Thoracic aorta (tissue), 2 donors: ENCODE measurements around the gene VGLL4. TPM values are rescaled to one million over a fixed set of nuclear protein-coding genes. Genes with fewer than 3 reads are reported as not detected.
"Not testable (repeated sequence)": the region's sequence is repeated elsewhere in the genome, so short reads cannot be mapped to it uniquely, and the experiment has no call there.

Source experiments
- ATAC-seq: fragments of 150-250 bp; one replicate; pipeline ENCODE4 v1.8.0; 2017; ENCODE audit warnings: low read depth; ENCODE audit not compliant: insufficient number of reproducible peaks, low FRiP score
- DNase-seq: peaks from one replicate; pipeline ENCODE4 v3.0.0-alpha.2; 2020; ENCODE audit warnings: low spot score
- H3K27ac ChIP-seq, 2 donors: fragments of 200-600 bp; sonication (generic); 1 replicate in 1 of 2; 2 replicates in 1 of 2; pipeline ENCODE4 v1.5.1; 2016; ENCODE audit warnings: mild to moderate bottlenecking in 2 of 2, moderate library complexity in 2 of 2
- H3K27me3 ChIP-seq: fragments of 200-600 bp; sonication (generic); replicated peaks from 2 replicates; pipeline ENCODE4 v1.6.0; 2016; ENCODE audit warnings: mild to moderate bottlenecking; ENCODE audit not compliant: insufficient read depth
- H3K36me3 ChIP-seq: fragments of 200-600 bp; sonication (generic); one replicate; pipeline ENCODE4 v1.5.1; 2016
- H3K4me1 ChIP-seq, 2 donors: fragments of 200-600 bp; sonication (generic); 1 replicate in 1 of 2; 2 replicates in 1 of 2; pipeline versions ENCODE4 v1.5.1 to v1.6.0; 2016; ENCODE audit warnings: low read depth in 2 of 2, mild to moderate bottlenecking in 1 of 2; ENCODE audit not compliant: control insufficient read depth in 1 of 2
- H3K4me3 ChIP-seq: fragments of 200-600 bp; sonication (generic); 2 replicates; pipeline ENCODE4 v1.5.1; 2016; ENCODE audit warnings: mild to moderate bottlenecking
- H3K9me3 ChIP-seq: fragments of 200-600 bp; sonication (generic); 2 replicates; pipeline ENCODE4 v1.5.1; 2016
- CTCF ChIP-seq: fragments of 200-600 bp; sonication (generic); IDR thresholded peaks from one replicate; pipeline ENCODE4 v1.5.1; 2019; ENCODE audit warnings: antibody characterized with exemption
- total RNA-seq, 2 donors: library from RNA; depleted of rRNA; stranded (reverse); fragments of >200 nt; gene quantifications; one replicate each; pipeline versions ENCODE4 v1.1.0 to v1.2.3, GENCODE V29; 2016

VGLL4 gene
- total RNA-seq, 2 donors from 2014 or later, result 113 to 114 TPM

DNA sequence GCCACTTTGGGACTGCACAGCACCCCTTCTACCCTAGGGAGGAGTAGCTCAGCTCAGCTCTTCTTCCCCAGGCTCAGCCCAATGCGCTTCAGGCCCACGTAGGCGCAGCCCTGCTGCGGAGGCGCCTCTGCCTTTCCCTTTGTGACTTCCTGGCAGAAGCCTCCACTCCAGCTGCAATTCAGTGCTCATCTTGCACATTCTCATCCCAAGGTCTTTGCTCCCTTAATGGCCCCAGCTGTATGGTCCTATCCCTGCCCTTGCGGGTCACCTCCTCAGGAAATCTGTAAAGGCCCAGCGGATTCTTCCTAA lies 109.0 kb downstream of the VGLL4 start:
- H3K36me3 ChIP-seq, result no peaks in the 10 kb centered on the region
- H3K9me3 ChIP-seq, result no peaks in the 10 kb centered on the region
- peak overlapping the region; percentile 64 to 68 for H3K27ac ChIP-seq
- no peaks in the 10 kb centered on the region for H3K27me3 ChIP-seq
- DNase-seq (no peak), ATAC-seq (no peak)
- no peak overlapping the region for H3K4me3 ChIP-seq
- no peak for TF ChIP-seq CTCF
- H3K4me1 ChIP-seq, result peaks cover 26 to 43% of the 10 kb centered on the region in 2 donors

DNA sequence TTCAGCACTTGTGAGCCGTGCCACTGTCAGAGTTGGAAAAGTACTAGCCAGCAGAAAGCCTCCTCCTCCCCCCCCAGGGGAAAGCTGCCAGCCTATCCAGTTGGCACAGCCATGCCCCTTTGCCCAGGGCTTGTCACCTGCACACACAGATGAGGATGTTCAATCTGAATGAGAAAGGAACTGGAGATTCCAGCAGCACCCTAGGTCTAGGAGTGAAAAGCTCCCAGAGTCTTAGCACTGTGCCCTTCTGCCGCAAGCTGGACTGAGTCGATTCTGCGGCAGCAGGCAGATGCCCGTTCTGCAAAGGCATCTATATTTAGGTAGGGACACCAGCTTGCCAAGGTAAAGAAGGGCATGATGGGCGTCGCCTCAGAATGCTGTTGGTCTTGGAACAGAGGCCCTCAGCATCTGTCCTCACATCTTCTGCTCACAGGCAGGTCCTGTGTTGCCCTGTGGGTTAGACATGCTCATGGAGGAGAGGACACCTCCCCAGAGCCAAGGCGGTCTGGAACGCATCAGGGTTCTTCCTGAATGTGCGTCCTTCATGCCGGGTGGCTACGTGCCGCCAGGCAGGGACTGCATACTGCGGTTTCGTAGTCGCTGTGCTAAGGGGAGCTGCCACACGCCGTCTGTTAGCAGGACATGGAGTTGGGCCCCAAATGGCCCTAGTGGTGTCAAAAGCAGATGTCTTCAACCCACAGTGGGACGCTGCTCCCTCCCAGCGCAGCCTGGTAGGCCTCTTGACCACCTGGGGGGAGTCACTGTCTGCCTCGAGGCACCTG lies 109.5 kb downstream of the VGLL4 start:
- DNase-seq (no peak), ATAC-seq (no peak)
- Histone ChIP-seq H3K4me3 (peak overlapping the region; percentile 36), H3K36me3 (no peaks in the 10 kb centered on the region), H3K27me3 (no peaks in the 10 kb centered on the region), H3K27ac (peak overlapping the region; percentile 64 to 68), H3K4me1 (peaks cover 28 to 48% of the 10 kb centered on the region in 2 donors), H3K9me3 (no peaks in the 10 kb centered on the region)
- no peak for TF ChIP-seq CTCF

- no peaks in the 10 kb centered on the region for H3K36me3 ChIP-seq
- no peak for TF ChIP-seq CTCF
- H3K4me1 ChIP-seq, result peaks cover 28 to 48% of the 10 kb centered on the region in 2 donors
- peak overlapping the region in 1 of 2 donors; percentile 64 for H3K27ac ChIP-seq
- DNase-seq (no peak), ATAC-seq (no peak)
- H3K27me3 ChIP-seq, result no peaks in the 10 kb centered on the region
- no peak overlapping the region for H3K4me3 ChIP-seq
- H3K9me3 ChIP-seq, result no peaks in the 10 kb centered on the region
These were observed 110.8 kb downstream of the VGLL4 start for GRCh38 chr3:11532931-11533391.

DNA sequence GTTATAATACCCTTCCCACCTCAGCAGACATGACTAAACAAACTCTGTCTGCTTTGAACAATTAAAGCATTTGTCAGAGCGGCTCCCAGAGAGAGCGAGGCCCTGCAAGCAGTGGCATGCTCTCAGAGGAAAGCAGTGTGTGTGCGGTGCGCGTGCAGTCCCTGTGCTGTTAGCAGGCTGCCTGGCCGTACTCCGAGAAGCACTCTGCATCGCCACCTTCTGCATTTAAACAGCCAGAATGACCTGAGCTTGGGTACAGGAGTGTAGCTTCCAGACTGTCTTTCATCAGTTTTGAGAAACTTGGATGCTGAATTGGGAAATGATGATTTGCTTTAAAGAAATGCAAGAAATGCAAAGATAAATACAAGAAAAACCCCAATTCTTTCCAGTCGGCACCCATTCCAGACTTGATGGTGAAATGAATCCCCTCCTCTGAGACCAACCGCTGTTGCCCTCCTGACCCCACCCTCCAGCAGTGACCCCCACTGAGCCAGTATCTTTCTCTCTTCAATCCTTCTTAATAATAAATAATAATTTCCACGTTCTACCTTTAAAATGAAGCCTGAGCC lies 113.5 kb downstream of the VGLL4 start:
- no peak overlapping the region for H3K4me3 ChIP-seq
- TF ChIP-seq CTCF, result no peak
- no peaks in the 10 kb centered on the region for H3K9me3 ChIP-seq
- DNase-seq (no peak), ATAC-seq (no peak)
- peaks cover 28 to 48% of the 10 kb centered on the region in 2 donors for H3K4me1 ChIP-seq
- H3K27me3 ChIP-seq, result no peaks in the 10 kb centered on the region
- H3K36me3 ChIP-seq, result no peaks in the 10 kb centered on the region
- H3K27ac ChIP-seq, result peak overlapping the region; percentile 14 to 44

GRCh38 chr3:11529281-11529680 lies 114.4 kb downstream of the VGLL4 start:
- H3K27me3 ChIP-seq, result no peaks in the 10 kb centered on the region
- H3K4me3 ChIP-seq, result no peak overlapping the region
- H3K4me1 ChIP-seq, result peaks cover 26 to 44% of the 10 kb centered on the region in 2 donors
- H3K27ac ChIP-seq, result peak overlapping the region in 1 of 2 donors; percentile 44
- DNase-seq (no peak), ATAC-seq (no peak)
- no peak for TF ChIP-seq CTCF
- no peaks in the 10 kb centered on the region for H3K36me3 ChIP-seq
- H3K9me3 ChIP-seq, result no peaks in the 10 kb centered on the region

DNA sequence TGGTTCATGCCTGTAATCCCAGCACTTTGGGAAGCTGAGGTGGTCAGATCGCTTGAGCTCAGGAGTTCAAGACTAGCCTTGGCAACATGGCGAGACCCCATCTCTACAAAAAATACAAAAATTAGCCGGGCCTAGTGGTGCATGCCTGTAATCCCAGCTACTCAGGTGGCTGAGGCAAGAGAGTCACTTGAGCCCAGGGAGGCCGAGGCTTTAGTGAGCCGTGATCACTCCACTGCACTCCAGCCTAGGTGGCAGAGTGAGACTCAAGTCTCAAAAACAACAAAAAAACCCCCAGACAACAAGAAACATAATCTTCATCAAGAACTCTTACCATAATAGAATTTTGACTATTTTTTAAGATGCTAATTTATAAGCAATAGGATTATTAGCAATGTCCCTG lies 117.6 kb downstream of the VGLL4 start:
- H3K36me3 ChIP-seq, DNase-seq, ATAC-seq, H3K9me3 ChIP-seq, H3K27me3 ChIP-seq, H3K4me3 ChIP-seq: not testable (repeated sequence)
- Histone ChIP-seq H3K27ac (peak overlapping the region in 1 of 2 donors; percentile 13), H3K4me1 (peaks cover 22 to 38% of the 10 kb centered on the region in 2 donors)
